ENCODE data around the gene CYP2J2. TPM values are rescaled to one million over a fixed set of nuclear protein-coding genes. Genes with fewer than 3 reads are reported as not detected.
"Not testable (repeated sequence)": the region's sequence is repeated elsewhere in the genome, so short reads cannot be mapped to it uniquely, and the experiment has no call there.

CYP2J2 gene
- total RNA-seq, 1 experiment from 2014 or later: 1.1 TPM

DNA sequence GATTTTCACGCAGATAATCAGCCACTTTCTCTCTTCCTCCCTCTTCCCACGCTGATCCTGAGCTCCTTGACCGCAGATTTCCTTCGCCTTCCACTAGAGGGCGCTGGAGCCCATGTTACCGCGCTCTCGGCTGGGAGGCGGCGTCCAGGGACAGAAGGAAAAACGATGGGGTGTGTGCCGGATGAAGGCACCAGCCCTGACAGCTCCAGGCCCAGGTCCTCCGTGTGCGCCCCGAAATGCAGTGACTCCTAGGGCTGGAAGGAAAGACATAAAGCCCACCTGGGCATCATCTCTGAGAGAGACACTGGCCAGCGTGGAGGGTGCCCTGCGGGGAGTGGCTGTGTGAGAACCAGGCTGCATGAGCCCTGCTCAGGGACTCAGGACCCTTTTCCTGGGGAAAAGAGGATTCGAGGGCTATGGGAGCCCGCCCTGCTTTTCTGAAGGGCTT is 44.9 kb upstream of the CYP2J2 start:
- RAD21 ChIA-PET (ENCODE audit: low non-redundant PET in 1 of 2, low total read pairs in 2 of 2, uncharacterized antibody in 2 of 2, unreplicated experiment in 2 of 2): no interaction called here
- Histone ChIP-seq H3K4me3 (replicated peaks in 1 of 2; ENCODE audit: low read depth in 1 of 2, low read length in 2 of 2) (no peak overlapping the region), H3K36me3 (ENCODE audit: control insufficient read depth in 1 of 2, insufficient read depth in 2 of 2, low read length in 2 of 2) (no peaks in the 10 kb centered on the region), H2AFZ (ENCODE audit: low read depth, low read length, poor library complexity, severe bottlenecking) (peak overlapping the region; percentile 82), H3K27ac (ENCODE audit: low read depth, low read length) (no peak overlapping the region), H3K9me2 (ENCODE audit: insufficient read depth) (no peaks in the 10 kb centered on the region), H3K79me2 (ENCODE audit: insufficient read depth, low read length) (no peaks in the 10 kb centered on the region), H3K4me2 (ENCODE audit: low read length) (peak overlapping the region; percentile 65), H4K20me1 (ENCODE audit: insufficient read depth) (no peaks in the 10 kb centered on the region), H3K9me3 (ENCODE audit: control insufficient read depth in 1 of 2, insufficient read depth in 1 of 2, low read depth in 1 of 2, low read length in 2 of 2) (no peaks in the 10 kb centered on the region), H3K9ac (ENCODE audit: low read length) (no peak overlapping the region), H3K27me3 (ENCODE audit: insufficient read depth, low read length) (peaks cover 10% of the 10 kb centered on the region; the same call in 1 of the 2 replicates), H3K4me1 (ENCODE audit: control insufficient read depth in 1 of 2, insufficient read depth in 2 of 2, low read length in 2 of 2) (peaks cover 2 to 4% of the 10 kb centered on the region in 2 experiments; a peak in 2 of 4 replicates)
- intact Hi-C loops (cut with micrococcal nuclease): loop anchor here (1.0 to 10.0 kb wide), 5 partner anchors 443 to 1883 kb away; no protein-coding TSS in a partner anchor
- POLR2A ChIA-PET: no interaction called here
- no TSS peak for BruUV-seq (replicated peaks)
- TF ChIP-seq CEBPB (IDR thresholded peaks at IDR 0.05; ENCODE audit: low read depth) (no peak), ATF3 (IDR thresholded peaks at IDR 0.05) (no peak), EGR1 (IDR thresholded peaks at IDR 0.05; ENCODE audit: low read depth) (no peak), RAD21 (IDR thresholded peaks at IDR 0.05; ENCODE audit: low read depth) (peak; percentile 87), YY1 (IDR thresholded peaks at IDR 0.05; ENCODE audit: extremely low read depth, insufficient replicate concordance, low read depth, low read length) (peak; percentile 32)
- TF ChIP-seq, protein P1, sequence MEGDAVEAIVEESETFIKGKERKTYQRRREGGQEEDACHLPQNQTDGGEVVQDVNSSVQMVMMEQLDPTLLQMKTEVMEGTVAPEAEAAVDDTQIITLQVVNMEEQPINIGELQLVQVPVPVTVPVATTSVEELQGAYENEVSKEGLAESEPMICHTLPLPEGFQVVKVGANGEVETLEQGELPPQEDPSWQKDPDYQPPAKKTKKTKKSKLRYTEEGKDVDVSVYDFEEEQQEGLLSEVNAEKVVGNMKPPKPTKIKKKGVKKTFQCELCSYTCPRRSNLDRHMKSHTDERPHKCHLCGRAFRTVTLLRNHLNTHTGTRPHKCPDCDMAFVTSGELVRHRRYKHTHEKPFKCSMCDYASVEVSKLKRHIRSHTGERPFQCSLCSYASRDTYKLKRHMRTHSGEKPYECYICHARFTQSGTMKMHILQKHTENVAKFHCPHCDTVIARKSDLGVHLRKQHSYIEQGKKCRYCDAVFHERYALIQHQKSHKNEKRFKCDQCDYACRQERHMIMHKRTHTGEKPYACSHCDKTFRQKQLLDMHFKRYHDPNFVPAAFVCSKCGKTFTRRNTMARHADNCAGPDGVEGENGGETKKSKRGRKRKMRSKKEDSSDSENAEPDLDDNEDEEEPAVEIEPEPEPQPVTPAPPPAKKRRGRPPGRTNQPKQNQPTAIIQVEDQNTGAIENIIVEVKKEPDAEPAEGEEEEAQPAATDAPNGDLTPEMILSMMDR (IDR thresholded peaks at IDR 0.05 in 2 of 3, conservative IDR thresholded peaks at IDR 0.05 in 1 of 3; ENCODE audit: borderline replicate concordance in 1 of 3, insufficient read depth in 1 of 3, low read depth in 2 of 3, low read length in 2 of 3): peak; percentile 69 to 95 (median 83); a peak in 5 of 6 replicates
- ATAC-seq (peak; percentile 99), DNase-seq (ENCODE audit: low read depth, low spot score) (peak; percentile 39)
- CTCF ChIA-PET: interaction anchor here (0.5 to 2.0 kb wide), 30 partner anchors 9 to 1617 kb away, joined by 3 to 13 read pairs (median 4); no protein-coding TSS in a partner anchor

- RAD21 ChIA-PET (ENCODE audit: low non-redundant PET in 1 of 2, low total read pairs in 2 of 2, uncharacterized antibody in 2 of 2, unreplicated experiment in 2 of 2); H3K9me2 ChIP-seq (ENCODE audit: insufficient read depth); CTCF ChIA-PET; DNase-seq (ENCODE audit: low read depth, low spot score); BruUV-seq (replicated peaks); H3K36me3 ChIP-seq (ENCODE audit: control insufficient read depth in 1 of 2, insufficient read depth in 2 of 2, low read length in 2 of 2); H4K20me1 ChIP-seq (ENCODE audit: insufficient read depth); ATAC-seq; H3K79me2 ChIP-seq (ENCODE audit: insufficient read depth, low read length); H3K4me1 ChIP-seq (ENCODE audit: control insufficient read depth in 1 of 2, insufficient read depth in 2 of 2, low read length in 2 of 2); H3K4me3 ChIP-seq (replicated peaks in 1 of 2; ENCODE audit: low read depth in 1 of 2, low read length in 2 of 2); H3K9ac ChIP-seq (ENCODE audit: low read length); H3K27ac ChIP-seq (ENCODE audit: low read depth, low read length); H2AFZ ChIP-seq (ENCODE audit: low read depth, low read length, poor library complexity, severe bottlenecking); H3K27me3 ChIP-seq (ENCODE audit: insufficient read depth, low read length); H3K9me3 ChIP-seq (ENCODE audit: control insufficient read depth in 1 of 2, insufficient read depth in 1 of 2, low read depth in 1 of 2, low read length in 2 of 2); H3K4me2 ChIP-seq (ENCODE audit: low read length); POLR2A ChIA-PET: not testable (repeated sequence)
- intact Hi-C loops (cut with micrococcal nuclease): loop anchor here (2.0 to 10.0 kb wide), 4 partner anchors 445 to 1885 kb away; no protein-coding TSS in a partner anchor
Observed at GRCh38 chr1:59969542-59970175, 43.1 kb upstream of the CYP2J2 start.

DNA sequence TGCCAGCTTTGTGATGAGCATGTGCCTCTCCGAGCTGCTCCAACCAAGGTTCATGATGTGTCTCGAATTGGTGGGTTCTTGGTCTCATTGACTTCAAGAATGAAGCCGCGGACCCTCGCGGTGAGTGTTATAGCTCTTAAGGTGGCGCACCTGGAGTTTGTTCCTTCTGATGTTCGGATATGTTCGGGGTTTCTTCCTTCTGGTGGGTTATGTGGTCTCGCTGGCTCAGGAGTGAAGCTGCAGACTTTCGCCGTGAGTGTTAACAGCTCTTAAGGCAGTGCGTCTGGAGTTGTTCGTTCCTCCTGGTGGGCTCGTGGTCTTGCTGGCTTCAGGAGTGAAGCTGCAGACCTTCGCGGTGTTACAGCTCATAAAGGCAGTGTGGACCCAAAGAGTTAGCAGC is 42.2 kb upstream of the CYP2J2 start:
- H3K9me2 ChIP-seq (ENCODE audit: insufficient read depth); POLR2A ChIA-PET; H4K20me1 ChIP-seq (ENCODE audit: insufficient read depth); H3K36me3 ChIP-seq (ENCODE audit: control insufficient read depth in 1 of 2, insufficient read depth in 2 of 2, low read length in 2 of 2); H3K27me3 ChIP-seq (ENCODE audit: insufficient read depth, low read length); DNase-seq (ENCODE audit: low read depth, low spot score); H3K4me1 ChIP-seq (ENCODE audit: control insufficient read depth in 1 of 2, insufficient read depth in 2 of 2, low read length in 2 of 2); H3K79me2 ChIP-seq (ENCODE audit: insufficient read depth, low read length); intact Hi-C loops (cut with micrococcal nuclease); ATAC-seq; H3K27ac ChIP-seq (ENCODE audit: low read depth, low read length); BruUV-seq (replicated peaks); H3K4me3 ChIP-seq (replicated peaks in 1 of 2; ENCODE audit: low read depth in 1 of 2, low read length in 2 of 2); H2AFZ ChIP-seq (ENCODE audit: low read depth, low read length, poor library complexity, severe bottlenecking); H3K4me2 ChIP-seq (ENCODE audit: low read length); H3K9me3 ChIP-seq (ENCODE audit: control insufficient read depth in 1 of 2, insufficient read depth in 1 of 2, low read depth in 1 of 2, low read length in 2 of 2); CTCF ChIA-PET; H3K9ac ChIP-seq (ENCODE audit: low read length); RAD21 ChIA-PET (ENCODE audit: low non-redundant PET in 1 of 2, low total read pairs in 2 of 2, uncharacterized antibody in 2 of 2, unreplicated experiment in 2 of 2): not testable (repeated sequence)
